ENCODE measurements around the gene TBC1D19.

Gene TBC1D19

DNA sequence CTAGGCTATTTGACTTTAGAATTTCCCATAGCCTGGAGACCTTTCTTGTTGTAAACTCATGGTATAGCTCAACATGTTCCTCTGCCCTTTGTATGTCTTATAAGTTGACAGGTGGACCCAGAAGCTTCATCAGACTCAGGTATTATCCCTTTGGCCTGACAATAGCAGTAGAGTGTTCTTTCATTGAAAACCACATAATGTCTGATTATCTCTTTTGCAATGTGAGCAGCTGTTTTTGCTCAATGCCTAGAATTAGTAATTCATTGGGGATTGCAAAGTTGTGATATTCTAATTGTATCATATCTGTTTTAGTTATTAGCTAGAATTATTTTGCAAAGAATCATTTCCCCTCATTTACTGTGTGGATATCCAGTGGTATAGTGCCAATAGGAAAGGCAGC, 27.5 kb downstream of the TBC1D19 start:
- TF ChIP-seq, protein P1, sequence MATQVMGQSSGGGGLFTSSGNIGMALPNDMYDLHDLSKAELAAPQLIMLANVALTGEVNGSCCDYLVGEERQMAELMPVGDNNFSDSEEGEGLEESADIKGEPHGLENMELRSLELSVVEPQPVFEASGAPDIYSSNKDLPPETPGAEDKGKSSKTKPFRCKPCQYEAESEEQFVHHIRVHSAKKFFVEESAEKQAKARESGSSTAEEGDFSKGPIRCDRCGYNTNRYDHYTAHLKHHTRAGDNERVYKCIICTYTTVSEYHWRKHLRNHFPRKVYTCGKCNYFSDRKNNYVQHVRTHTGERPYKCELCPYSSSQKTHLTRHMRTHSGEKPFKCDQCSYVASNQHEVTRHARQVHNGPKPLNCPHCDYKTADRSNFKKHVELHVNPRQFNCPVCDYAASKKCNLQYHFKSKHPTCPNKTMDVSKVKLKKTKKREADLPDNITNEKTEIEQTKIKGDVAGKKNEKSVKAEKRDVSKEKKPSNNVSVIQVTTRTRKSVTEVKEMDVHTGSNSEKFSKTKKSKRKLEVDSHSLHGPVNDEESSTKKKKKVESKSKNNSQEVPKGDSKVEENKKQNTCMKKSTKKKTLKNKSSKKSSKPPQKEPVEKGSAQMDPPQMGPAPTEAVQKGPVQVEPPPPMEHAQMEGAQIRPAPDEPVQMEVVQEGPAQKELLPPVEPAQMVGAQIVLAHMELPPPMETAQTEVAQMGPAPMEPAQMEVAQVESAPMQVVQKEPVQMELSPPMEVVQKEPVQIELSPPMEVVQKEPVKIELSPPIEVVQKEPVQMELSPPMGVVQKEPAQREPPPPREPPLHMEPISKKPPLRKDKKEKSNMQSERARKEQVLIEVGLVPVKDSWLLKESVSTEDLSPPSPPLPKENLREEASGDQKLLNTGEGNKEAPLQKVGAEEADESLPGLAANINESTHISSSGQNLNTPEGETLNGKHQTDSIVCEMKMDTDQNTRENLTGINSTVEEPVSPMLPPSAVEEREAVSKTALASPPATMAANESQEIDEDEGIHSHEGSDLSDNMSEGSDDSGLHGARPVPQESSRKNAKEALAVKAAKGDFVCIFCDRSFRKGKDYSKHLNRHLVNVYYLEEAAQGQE (IDR thresholded peaks at IDR 0.05; ENCODE audit: insufficient replicate concordance, low read depth), result no peak
- no peak for TF ChIP-seq SPI1 (IDR thresholded peaks at IDR 0.05; ENCODE audit: borderline replicate concordance, low read depth)
- no peak for TF ChIP-seq GABPA (IDR thresholded peaks at IDR 0.05; ENCODE audit: low read depth)
- TF ChIP-seq, protein P2, sequence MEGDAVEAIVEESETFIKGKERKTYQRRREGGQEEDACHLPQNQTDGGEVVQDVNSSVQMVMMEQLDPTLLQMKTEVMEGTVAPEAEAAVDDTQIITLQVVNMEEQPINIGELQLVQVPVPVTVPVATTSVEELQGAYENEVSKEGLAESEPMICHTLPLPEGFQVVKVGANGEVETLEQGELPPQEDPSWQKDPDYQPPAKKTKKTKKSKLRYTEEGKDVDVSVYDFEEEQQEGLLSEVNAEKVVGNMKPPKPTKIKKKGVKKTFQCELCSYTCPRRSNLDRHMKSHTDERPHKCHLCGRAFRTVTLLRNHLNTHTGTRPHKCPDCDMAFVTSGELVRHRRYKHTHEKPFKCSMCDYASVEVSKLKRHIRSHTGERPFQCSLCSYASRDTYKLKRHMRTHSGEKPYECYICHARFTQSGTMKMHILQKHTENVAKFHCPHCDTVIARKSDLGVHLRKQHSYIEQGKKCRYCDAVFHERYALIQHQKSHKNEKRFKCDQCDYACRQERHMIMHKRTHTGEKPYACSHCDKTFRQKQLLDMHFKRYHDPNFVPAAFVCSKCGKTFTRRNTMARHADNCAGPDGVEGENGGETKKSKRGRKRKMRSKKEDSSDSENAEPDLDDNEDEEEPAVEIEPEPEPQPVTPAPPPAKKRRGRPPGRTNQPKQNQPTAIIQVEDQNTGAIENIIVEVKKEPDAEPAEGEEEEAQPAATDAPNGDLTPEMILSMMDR (IDR thresholded peaks at IDR 0.05; ENCODE audit: insufficient read depth, low read length), result no peak
- no peak for TF ChIP-seq POLR2AphosphoS5 (IDR thresholded peaks at IDR 0.05; ENCODE audit: low read depth)
- no peak for DNase-seq (ENCODE audit: low read depth in 1 of 2, low spot score in 1 of 2)
- H3K27me3 ChIP-seq (ENCODE audit: insufficient read depth, poor library complexity, severe bottlenecking), result no peaks in the 10 kb centered on the region
- H3K4me3 ChIP-seq (replicated peaks; ENCODE audit: insufficient read depth, low read length), result no peak overlapping the region
- no peak overlapping the region for H3K27ac ChIP-seq (replicated peaks)

DNA sequence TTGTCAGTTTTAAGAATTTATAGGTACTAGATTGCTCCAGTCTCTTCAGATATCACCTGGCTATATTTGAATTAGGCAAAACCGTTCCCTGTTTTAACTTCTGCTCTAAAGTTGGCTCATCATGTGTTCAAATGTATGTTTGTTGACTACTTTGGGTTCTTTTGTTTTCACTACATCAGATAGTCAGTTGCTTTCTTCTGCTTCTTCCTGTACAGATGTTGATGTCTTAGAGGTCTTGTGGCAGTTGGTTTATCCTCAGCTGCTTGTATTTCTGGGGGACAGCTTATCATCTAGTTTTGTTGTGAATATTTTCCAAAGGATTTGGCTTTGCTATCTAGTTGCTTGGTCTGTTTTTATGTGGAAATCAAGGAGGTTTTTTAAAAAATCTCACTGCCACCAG, 28.0 kb downstream of the TBC1D19 start:
- Histone ChIP-seq H3K27ac (replicated peaks) (no peak overlapping the region), H3K27me3 (ENCODE audit: insufficient read depth, poor library complexity, severe bottlenecking) (no peaks in the 10 kb centered on the region), H3K4me3 (replicated peaks; ENCODE audit: insufficient read depth, low read length) (no peak overlapping the region)
- TF ChIP-seq, protein P2 (IDR thresholded peaks at IDR 0.05; ENCODE audit: insufficient read depth, low read length), result no peak
- TF ChIP-seq GABPA (IDR thresholded peaks at IDR 0.05; ENCODE audit: low read depth) (no peak), SPI1 (IDR thresholded peaks at IDR 0.05; ENCODE audit: borderline replicate concordance, low read depth) (no peak), POLR2AphosphoS5 (IDR thresholded peaks at IDR 0.05; ENCODE audit: low read depth) (no peak)
- TF ChIP-seq, protein P1 (IDR thresholded peaks at IDR 0.05; ENCODE audit: insufficient replicate concordance, low read depth), result no peak
- DNase-seq (ENCODE audit: low read depth in 1 of 2, low spot score in 1 of 2), result no peak

DNA sequence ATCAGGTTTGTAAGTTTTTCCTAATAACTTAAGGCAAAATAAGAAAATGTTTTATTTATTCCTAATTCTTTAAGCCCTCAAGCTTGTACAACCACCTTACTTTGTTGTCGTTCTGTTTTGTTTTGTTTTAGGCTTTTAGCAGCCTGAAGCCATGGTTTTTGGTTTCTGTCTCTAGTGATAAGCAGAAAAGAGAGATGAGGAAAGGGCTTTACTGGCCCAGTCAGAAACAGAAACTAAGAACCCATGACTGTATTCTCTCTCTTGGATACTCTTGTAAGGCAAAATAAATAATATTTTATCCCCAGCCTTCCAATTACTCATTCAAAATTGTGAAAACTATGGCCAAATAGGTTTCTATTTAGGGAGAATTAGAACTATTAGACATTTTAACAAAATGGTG, 29.4 kb downstream of the TBC1D19 start:
- no peak for DNase-seq (ENCODE audit: low read depth in 1 of 2, low spot score in 1 of 2)
- no peak for TF ChIP-seq POLR2AphosphoS5 (IDR thresholded peaks at IDR 0.05; ENCODE audit: low read depth)
- TF ChIP-seq, protein P2 (IDR thresholded peaks at IDR 0.05; ENCODE audit: insufficient read depth, low read length), result no peak
- TF ChIP-seq GABPA (IDR thresholded peaks at IDR 0.05; ENCODE audit: low read depth), result no peak
- TF ChIP-seq, protein P1 (IDR thresholded peaks at IDR 0.05; ENCODE audit: insufficient replicate concordance, low read depth), result no peak
- TF ChIP-seq SPI1 (IDR thresholded peaks at IDR 0.05; ENCODE audit: borderline replicate concordance, low read depth), result no peak
- Histone ChIP-seq H3K4me3 (replicated peaks; ENCODE audit: insufficient read depth, low read length) (no peak overlapping the region), H3K27me3 (ENCODE audit: insufficient read depth, poor library complexity, severe bottlenecking) (no peaks in the 10 kb centered on the region), H3K27ac (replicated peaks) (no peak overlapping the region)
